Kidney (tissue), 14 donors: Measurements from ENCODE around the gene SGCD. TPM values are rescaled to one million over a fixed set of nuclear protein-coding genes. Genes with fewer than 3 reads are reported as not detected.

Experiments used
- DNase-seq, 5 donors: peaks; one replicate each; pipeline ENCODE4 v3.0.0-alpha.2; 2013 to 2020
- FAIRE-seq: peaks from 2 replicates; lab custom pipeline; 2012; peaks lifted over from hg19 to GRCh38; lab: Jason Lieb, UNC
- H3K27ac ChIP-seq, 2 donors: one replicate each; pipeline ENCODE4 v1.7.0; 2013; ENCODE audit warnings: low read depth in 2 of 2, low read length in 2 of 2, inconsistent platforms in 1 of 2
- H3K27me3 ChIP-seq: one replicate; pipeline ENCODE4 v1.7.1; 2013; ENCODE audit warnings: low read length, inconsistent platforms; ENCODE audit not compliant: control insufficient read depth, insufficient read depth
- H3K36me3 ChIP-seq, 3 donors: one replicate each; pipeline versions ENCODE4 v1.7.0 to v1.7.1; 2013; ENCODE audit warnings: low read length in 3 of 3, control low read depth in 1 of 3, inconsistent platforms in 1 of 3; ENCODE audit not compliant: insufficient read depth in 3 of 3, control insufficient read depth in 2 of 3
- H3K4me1 ChIP-seq, 3 donors: one replicate each; pipeline versions ENCODE4 v1.7.0 to v1.7.1; 2013; ENCODE audit warnings: low read length in 3 of 3, inconsistent platforms in 1 of 3, low read depth in 1 of 3; ENCODE audit not compliant: control insufficient read depth in 2 of 3, insufficient read depth in 2 of 3
- H3K4me3 ChIP-seq, 3 donors: one replicate each; pipeline versions ENCODE4 v1.7.0 to v1.8.1; 2013; ENCODE audit warnings: low read length in 3 of 3, control low read depth in 1 of 3, inconsistent platforms in 1 of 3
- H3K9ac ChIP-seq, 3 donors: one replicate each; pipeline versions ENCODE4 v1.7.0 to v1.7.1; 2013; ENCODE audit warnings: low read length in 3 of 3, control low read depth in 1 of 3, inconsistent platforms in 1 of 3
- H3K9me3 ChIP-seq, 3 donors: one replicate each; pipeline versions ENCODE4 v1.7.0 to v1.7.1; 2013; ENCODE audit warnings: low read length in 3 of 3, control low read depth in 1 of 3, inconsistent platforms in 1 of 3; ENCODE audit not compliant: control insufficient read depth in 2 of 3, insufficient read depth in 1 of 3
- CTCF ChIP-seq: IDR thresholded peaks from 3 replicates; pipeline ENCODE4 v1.5.1; 2012; ENCODE audit warnings: mild to moderate bottlenecking, moderate library complexity, borderline replicate concordance; ENCODE audit not compliant: insufficient read depth; ENCODE audit errors: extremely low read depth
- intact Hi-C: fragments of 100-400 bp; cut with DNase I; formaldehyde crosslinking; loops from one replicate; pipeline ENCODE4 v1.11.1; 2022
- polyA plus RNA-seq: library from polyadenylated mRNA; stranded (reverse); fragments of 350-450 nt; fragmentation: Illumina TruSeq; extraction: RNeasy Lipid Tissue Mini Kit (QIAGEN cat#74804); gene quantifications from one replicate; pipeline ENCODE4 v1.2.3, GENCODE V29; 2014; ENCODE audit warnings: low read depth, low replicate concordance; ENCODE audit not compliant: insufficient read depth
- total RNA-seq: library from RNA; stranded (reverse); fragmentation: NEBNext Ultra II Directional; extraction: Animal tissue kit (Norgen Biotek cat#: 25700); gene quantifications from one replicate; pipeline ENCODE4 v1.2.1, GENCODE V29; 2021
- donor health status: control.
- donor health status: control.
- donor health status: control.
- donor health status: control.
- donor health status: control.
- donor health status: DM: yes; HTN: yes; CAD: no.
- donor health status: Normal renal cell carcinoma (clear cell type).

Gene SGCD
- total and polyA plus RNA-seq, 2 donors from 2014 or later: 0.99 to 2.7 TPM

GRCh38 chr5:156631005-156631404, 304.0 kb downstream of the SGCD start:
- DNase-seq: no peak
- Histone ChIP-seq H3K27me3 (no peaks in the 10 kb centered on the region), H3K9me3 (peaks cover 0 to 2% (median 0%) of the 10 kb centered on the region in 3 donors), H3K4me3 (no peak overlapping the region), H3K36me3 (no peaks in the 10 kb centered on the region), H3K4me1 (no peaks in the 10 kb centered on the region), H3K9ac (no peak overlapping the region), H3K27ac (no peak overlapping the region)
- intact Hi-C loops: no loop called here
- FAIRE-seq: no peak
- no peak for TF ChIP-seq CTCF

- H3K36me3 ChIP-seq: no peaks in the 10 kb centered on the region
- intact Hi-C loops: no loop called here
- H3K9ac ChIP-seq: no peak overlapping the region
- no peaks in the 10 kb centered on the region for H3K27me3 ChIP-seq
- H3K4me3 ChIP-seq: no peak overlapping the region
- TF ChIP-seq CTCF: no peak
- peaks cover 0 to 2% (median 0%) of the 10 kb centered on the region in 3 donors for H3K9me3 ChIP-seq
- FAIRE-seq (no peak), DNase-seq (no peak)
- no peak overlapping the region for H3K27ac ChIP-seq
- H3K4me1 ChIP-seq: no peaks in the 10 kb centered on the region
Observed at GRCh38 chr5:156634301-156634700, 307.3 kb downstream of the SGCD start.

GRCh38 chr5:156640691-156641241, 313.8 kb downstream of the SGCD start:
- no peaks in the 10 kb centered on the region for H3K9me3 ChIP-seq
- no peak overlapping the region for H3K9ac ChIP-seq
- intact Hi-C loops: no loop called here
- no peak overlapping the region for H3K4me3 ChIP-seq
- H3K27me3 ChIP-seq: no peaks in the 10 kb centered on the region
- TF ChIP-seq CTCF: no peak
- FAIRE-seq: no peak
- no peaks in the 10 kb centered on the region for H3K36me3 ChIP-seq
- H3K4me1 ChIP-seq: no peaks in the 10 kb centered on the region
- H3K27ac ChIP-seq: no peak overlapping the region
- DNase-seq: peak in 2 of 5 donors; percentile 34 to 75

- Histone ChIP-seq H3K36me3 (no peaks in the 10 kb centered on the region), H3K27ac (no peak overlapping the region), H3K4me1 (no peaks in the 10 kb centered on the region), H3K9me3 (no peaks in the 10 kb centered on the region), H3K27me3 (no peaks in the 10 kb centered on the region), H3K9ac (no peak overlapping the region), H3K4me3 (no peak overlapping the region)
- intact Hi-C loops: no loop called here
- DNase-seq (no peak), FAIRE-seq (no peak)
- TF ChIP-seq CTCF: no peak
Observed at GRCh38 chr5:156641686-156642085, 314.7 kb downstream of the SGCD start.
